Osteoblast (primary cell): ENCODE results near the gene CLK1. TPM values are rescaled to one million over a fixed set of nuclear protein-coding genes. Genes with fewer than 3 reads are reported as not detected.

ENCODE experiments used
- DNase-seq: peaks from one replicate; pipeline ENCODE4 v3.0.0; 2011; ENCODE audit warnings: low spot score, mixed read lengths; ENCODE audit not compliant: insufficient read length; ENCODE audit errors: missing footprints
- H2AFZ ChIP-seq: 2 replicates; pipeline ENCODE4 v1.6.0; 2011; ENCODE audit warnings: mild to moderate bottlenecking, low read length
- H3K27ac ChIP-seq: 2 replicates; pipeline ENCODE4 v1.5.1; 2011; ENCODE audit warnings: mild to moderate bottlenecking, low read depth, low read length, moderate library complexity
- H3K27me3 ChIP-seq: 2 replicates; pipeline ENCODE4 v1.6.0; 2012; ENCODE audit warnings: mild to moderate bottlenecking, control low read depth, inconsistent platforms, low read length, moderate library complexity; ENCODE audit not compliant: insufficient read depth
- H3K36me3 ChIP-seq: 2 replicates; pipeline ENCODE4 v1.5.1; 2011; ENCODE audit warnings: mild to moderate bottlenecking, low read length, control low read depth, moderate library complexity; ENCODE audit not compliant: insufficient read depth
- H3K4me1 ChIP-seq: 2 replicates; pipeline ENCODE4 v1.5.1; 2011; ENCODE audit warnings: mild to moderate bottlenecking, low read length, control low read depth, moderate library complexity; ENCODE audit not compliant: insufficient read depth
- H3K4me2 ChIP-seq: 2 replicates; pipeline ENCODE4 v1.6.0; 2011; ENCODE audit warnings: mild to moderate bottlenecking, low read length; ENCODE audit not compliant: insufficient read depth
- H3K4me3 ChIP-seq: fragments of 200-600 bp; sonication (generic); 3 replicates; pipeline ENCODE4 v1.5.1; 2012; ENCODE audit warnings: mild to moderate bottlenecking, low read length, inconsistent platforms; ENCODE audit not compliant: insufficient read depth
- H3K79me2 ChIP-seq: 2 replicates; pipeline ENCODE4 v1.6.0; 2012; ENCODE audit warnings: mild to moderate bottlenecking, low read length, control low read depth, inconsistent platforms; ENCODE audit not compliant: insufficient read depth
- H3K9me3 ChIP-seq: 2 replicates; pipeline ENCODE4 v1.5.1; 2011; ENCODE audit warnings: low read depth, low read length, control low read depth
- H4K20me1 ChIP-seq: 2 replicates; pipeline ENCODE4 v1.6.0; 2012; ENCODE audit warnings: mild to moderate bottlenecking, low read length, control low read depth; ENCODE audit not compliant: insufficient read depth
- total RNA-seq: library from RNA; depleted of rRNA; stranded (reverse); fragments of >200 nt; gene quantifications from 2 replicates; pipeline ENCODE4 v1.2.3, GENCODE V29; 2012
- TF ChIP-seq, protein P1 (sequence below): IDR thresholded peaks from 2 replicates; pipeline ENCODE4 v1.5.1; 2011; ENCODE audit warnings: mild to moderate bottlenecking, low read depth, low read length, moderate library complexity; ENCODE audit errors: extremely low read depth

Gene CLK1
- total RNA-seq, 1 donor = 73.5 TPM

DNA sequence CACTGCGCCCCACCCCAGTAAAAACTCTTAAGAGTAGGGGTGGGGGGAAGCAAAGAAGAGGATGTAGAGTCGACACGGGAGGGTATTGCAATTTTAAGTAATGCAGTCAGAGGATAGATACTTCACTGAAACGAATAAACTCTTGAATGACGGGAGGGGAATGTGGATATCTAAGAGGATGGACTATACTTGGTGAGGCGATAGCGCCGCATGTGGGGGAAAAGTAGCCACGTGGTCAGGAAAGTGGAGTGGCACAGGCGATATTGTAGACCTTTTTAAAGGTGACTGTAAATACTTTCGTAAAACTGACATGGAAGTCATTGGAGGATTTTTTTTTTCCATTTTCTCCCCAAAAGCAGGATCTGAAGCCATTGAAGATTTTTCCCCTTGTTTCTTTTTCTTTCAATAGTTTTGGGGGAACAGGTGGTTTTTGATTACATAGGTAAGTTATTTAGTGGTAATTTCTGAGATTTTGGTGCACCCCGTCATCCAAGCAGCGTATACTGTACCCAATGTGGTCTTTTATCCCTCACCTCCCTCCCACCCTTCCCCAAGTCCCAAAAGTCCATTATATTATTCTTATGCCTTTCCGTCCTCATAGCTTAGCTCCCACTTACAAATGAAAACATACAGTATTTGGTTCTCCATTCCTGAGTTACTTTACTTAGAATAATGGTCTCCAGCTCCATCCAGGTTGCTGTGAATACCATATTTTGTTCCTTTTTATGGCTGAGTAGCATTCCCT lies 13.8 kb downstream of the CLK1 start:
- DNase-seq = no peak
- TF ChIP-seq, protein P1, sequence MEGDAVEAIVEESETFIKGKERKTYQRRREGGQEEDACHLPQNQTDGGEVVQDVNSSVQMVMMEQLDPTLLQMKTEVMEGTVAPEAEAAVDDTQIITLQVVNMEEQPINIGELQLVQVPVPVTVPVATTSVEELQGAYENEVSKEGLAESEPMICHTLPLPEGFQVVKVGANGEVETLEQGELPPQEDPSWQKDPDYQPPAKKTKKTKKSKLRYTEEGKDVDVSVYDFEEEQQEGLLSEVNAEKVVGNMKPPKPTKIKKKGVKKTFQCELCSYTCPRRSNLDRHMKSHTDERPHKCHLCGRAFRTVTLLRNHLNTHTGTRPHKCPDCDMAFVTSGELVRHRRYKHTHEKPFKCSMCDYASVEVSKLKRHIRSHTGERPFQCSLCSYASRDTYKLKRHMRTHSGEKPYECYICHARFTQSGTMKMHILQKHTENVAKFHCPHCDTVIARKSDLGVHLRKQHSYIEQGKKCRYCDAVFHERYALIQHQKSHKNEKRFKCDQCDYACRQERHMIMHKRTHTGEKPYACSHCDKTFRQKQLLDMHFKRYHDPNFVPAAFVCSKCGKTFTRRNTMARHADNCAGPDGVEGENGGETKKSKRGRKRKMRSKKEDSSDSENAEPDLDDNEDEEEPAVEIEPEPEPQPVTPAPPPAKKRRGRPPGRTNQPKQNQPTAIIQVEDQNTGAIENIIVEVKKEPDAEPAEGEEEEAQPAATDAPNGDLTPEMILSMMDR = no peak
- H3K36me3 ChIP-seq = peaks cover 48% of the 10 kb centered on the region
- H3K4me3 ChIP-seq = no peak overlapping the region
- H3K9me3 ChIP-seq = no peaks in the 10 kb centered on the region
- H3K4me1 ChIP-seq = no peaks in the 10 kb centered on the region
- H3K27me3 ChIP-seq = no peaks in the 10 kb centered on the region
- no peak overlapping the region for H2AFZ ChIP-seq
- peaks cover 2% of the 10 kb centered on the region for H3K79me2 ChIP-seq
- H3K4me2 ChIP-seq = no peak overlapping the region
- H4K20me1 ChIP-seq = peaks cover 28% of the 10 kb centered on the region
- no peak overlapping the region for H3K27ac ChIP-seq

DNA sequence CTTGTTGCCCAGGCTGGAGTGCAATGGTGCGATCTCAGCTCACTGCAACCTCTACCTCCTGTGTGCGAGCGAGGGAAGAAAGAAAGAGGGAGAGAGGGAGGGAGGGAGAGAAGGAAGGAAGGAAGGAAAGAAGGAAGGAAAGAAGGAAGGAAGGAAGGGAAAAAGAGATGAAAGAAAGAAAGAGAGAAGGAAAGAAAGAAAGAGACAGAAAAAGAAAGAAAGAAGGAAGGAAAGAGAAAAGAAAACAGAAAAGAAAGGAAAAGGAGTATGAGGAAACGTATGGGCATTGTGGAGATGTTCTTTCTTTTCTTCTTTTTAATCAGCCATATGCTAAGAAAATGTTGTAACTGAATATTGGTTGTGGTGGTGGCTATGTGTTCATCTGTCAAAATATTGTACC lies 16.5 kb downstream of the CLK1 start:
- no peak overlapping the region for H3K27ac ChIP-seq
- no peak for DNase-seq
- H2AFZ ChIP-seq = no peak overlapping the region
- H3K9me3 ChIP-seq = no peaks in the 10 kb centered on the region
- H3K27me3 ChIP-seq = no peaks in the 10 kb centered on the region
- no peak overlapping the region for H3K4me2 ChIP-seq
- H3K36me3 ChIP-seq = peaks cover 20% of the 10 kb centered on the region
- H3K4me1 ChIP-seq = no peaks in the 10 kb centered on the region
- peaks cover 14% of the 10 kb centered on the region for H4K20me1 ChIP-seq
- TF ChIP-seq, protein P1 = no peak
- H3K79me2 ChIP-seq = no peaks in the 10 kb centered on the region
- H3K4me3 ChIP-seq = no peak overlapping the region

DNA sequence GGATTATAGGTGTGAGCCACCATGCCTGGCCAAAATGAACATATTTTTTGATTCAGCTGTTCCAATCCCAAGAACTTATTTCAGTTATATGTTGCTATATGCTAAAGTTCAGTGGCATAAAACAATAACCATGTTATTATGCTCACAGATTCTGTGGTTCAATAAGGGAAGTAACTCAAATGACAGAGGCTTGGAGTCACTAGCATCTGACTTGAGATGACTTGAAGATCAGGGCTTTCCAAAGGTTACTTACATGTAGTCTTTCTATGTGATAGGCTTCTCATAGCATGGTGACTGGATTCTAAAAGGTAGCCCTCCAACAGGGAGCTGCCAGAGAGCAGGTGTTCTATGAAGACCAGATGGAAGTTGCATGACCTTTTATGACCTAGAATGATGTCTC lies 17.2 kb downstream of the CLK1 start:
- H3K79me2 ChIP-seq = no peaks in the 10 kb centered on the region
- H3K36me3 ChIP-seq = peaks cover 14% of the 10 kb centered on the region
- H3K4me2 ChIP-seq = no peak overlapping the region
- DNase-seq = no peak
- no peak overlapping the region for H3K4me3 ChIP-seq
- TF ChIP-seq, protein P1 = no peak
- H4K20me1 ChIP-seq = peaks cover 11% of the 10 kb centered on the region
- H3K27me3 ChIP-seq = no peaks in the 10 kb centered on the region
- H3K9me3 ChIP-seq = no peaks in the 10 kb centered on the region
- no peak overlapping the region for H3K27ac ChIP-seq
- H2AFZ ChIP-seq = no peak overlapping the region
- H3K4me1 ChIP-seq = no peaks in the 10 kb centered on the region

DNA sequence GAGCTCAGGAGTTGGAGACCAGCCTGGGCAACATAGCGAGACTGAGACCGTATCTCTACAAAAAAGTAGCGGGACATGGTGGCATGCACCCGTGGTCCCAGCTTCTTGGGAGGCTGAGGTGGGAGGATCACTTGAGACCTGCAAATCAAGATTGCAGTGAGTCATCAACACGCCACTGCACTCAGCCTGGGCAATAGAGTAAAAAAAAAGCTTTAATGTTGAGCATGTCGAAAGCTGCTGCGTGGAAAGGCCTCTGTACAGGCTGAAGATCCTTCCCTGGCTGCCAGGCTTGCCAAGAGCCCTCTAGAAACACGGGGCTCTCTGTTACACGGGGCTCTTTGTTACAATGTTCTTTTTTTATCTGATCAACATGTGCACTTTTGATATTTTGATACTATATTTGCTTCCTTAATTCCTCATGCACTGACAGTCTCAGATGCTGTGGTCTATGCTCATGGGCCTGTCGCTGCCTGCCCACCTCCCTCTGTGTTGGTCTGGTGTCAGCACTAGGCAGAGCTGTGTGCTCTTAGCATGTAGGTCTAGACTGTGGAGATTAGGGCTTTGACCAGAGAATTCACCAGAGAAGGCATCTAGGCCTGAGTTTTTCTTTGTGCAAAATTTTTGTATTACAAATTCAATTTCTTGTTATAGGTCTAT lies 18.7 kb downstream of the CLK1 start:
- no peak overlapping the region for H3K4me3 ChIP-seq
- H3K79me2 ChIP-seq = no peaks in the 10 kb centered on the region

More for the DNA sequence above, 18.7 kb downstream of the CLK1 start:
- Histone ChIP-seq H2AFZ (no peak overlapping the region), H3K4me2 (no peak overlapping the region), H3K9me3 (no peaks in the 10 kb centered on the region), H3K27me3 (no peaks in the 10 kb centered on the region), H3K27ac (no peak overlapping the region), H3K36me3 (no peaks in the 10 kb centered on the region), H4K20me1 (no peaks in the 10 kb centered on the region), H3K4me1 (no peaks in the 10 kb centered on the region)
- DNase-seq = no peak
- TF ChIP-seq, protein P1 = no peak
